OCI-LY1 (cell line): ENCODE data around the gene CHST6.

ENCODE experiments used
- H2AFZ ChIP-seq: fragments of 200-600 bp; sonication (generic), shearing (Covaris generic); 2 replicates; pipeline ENCODE4 v1.6.0; 2014; ENCODE audit warnings: antibody characterized with exemption, mild to moderate bottlenecking, low read length
- H3F3A ChIP-seq: fragments of 200-600 bp; sonication (generic), shearing (Covaris generic); 2 replicates; pipeline ENCODE4 v1.6.0; 2014; ENCODE audit warnings: mild to moderate bottlenecking, antibody characterized with exemption, low read length, moderate library complexity; ENCODE audit not compliant: insufficient read depth
- H3K27ac ChIP-seq: fragments of 200-600 bp; sonication (generic); 2 replicates; pipeline ENCODE4 v1.5.1; 2014; ENCODE audit warnings: low read length, mixed run types, mild to moderate bottlenecking, low read depth; ENCODE audit not compliant: poor library complexity, severe bottlenecking
- H3K27me3 ChIP-seq: fragments of 200-600 bp; sonication (generic); 2 replicates; pipeline ENCODE4 v1.6.0; 2014; ENCODE audit warnings: antibody characterized with exemption, mild to moderate bottlenecking, low read length, moderate library complexity; ENCODE audit not compliant: insufficient read depth
- H3K36me3 ChIP-seq: fragments of 200-600 bp; sonication (generic); 2 replicates; pipeline ENCODE4 v1.6.1; 2014; ENCODE audit warnings: mild to moderate bottlenecking, antibody characterized with exemption, low read length, moderate library complexity, mixed read lengths; ENCODE audit not compliant: insufficient read depth
- H3K4me1 ChIP-seq: fragments of 200-600 bp; sonication (generic); 2 replicates; pipeline ENCODE4 v1.5.1; 2014; ENCODE audit warnings: mild to moderate bottlenecking, low read length, moderate library complexity; ENCODE audit not compliant: insufficient read depth, severe bottlenecking
- H3K4me2 ChIP-seq: fragments of 200-600 bp; sonication (generic), shearing (Covaris generic); 2 replicates; pipeline ENCODE4 v1.6.1; 2014; ENCODE audit warnings: low read length
- H3K4me3 ChIP-seq: fragments of 200-600 bp; sonication (generic); 2 replicates; pipeline ENCODE4 v1.5.1; 2014; ENCODE audit warnings: low read length, low read depth, mild to moderate bottlenecking, mixed read lengths; ENCODE audit not compliant: poor library complexity, severe bottlenecking
- H3K79me2 ChIP-seq: fragments of 200-600 bp; shearing (Covaris generic); 2 replicates; pipeline ENCODE4 v1.6.1; 2016; ENCODE audit warnings: mixed run types, low read length, mixed read lengths; ENCODE audit not compliant: insufficient read depth
- H3K9ac ChIP-seq: fragments of 200-600 bp; sonication (generic), shearing (Covaris generic); 2 replicates; pipeline ENCODE4 v1.6.1; 2014; ENCODE audit warnings: mild to moderate bottlenecking, low read length, mixed read lengths
- H3K9me2 ChIP-seq: fragments of 200-600 bp; sonication (generic), shearing (Covaris generic); 2 replicates; pipeline ENCODE4 v1.6.1; 2014; ENCODE audit warnings: low read depth, mild to moderate bottlenecking, low read length, mixed read lengths
- H3K9me3 ChIP-seq: fragments of 200-600 bp; shearing (Covaris generic); 2 replicates; pipeline ENCODE4 v1.6.1; 2014; ENCODE audit warnings: low read length, mixed read lengths
- H4K20me1 ChIP-seq: fragments of 200-600 bp; sonication (generic), shearing (Covaris generic); 2 replicates; pipeline ENCODE4 v1.6.0; 2016; ENCODE audit warnings: mild to moderate bottlenecking, low read length; ENCODE audit not compliant: insufficient read depth
- EZH2 ChIP-seq: fragments of 200-600 bp; sonication (generic), shearing (Covaris generic); IDR thresholded peaks from 2 replicates; pipeline ENCODE4 v1.8.0; 2017; ENCODE audit warnings: borderline replicate concordance, mixed run types, mild to moderate bottlenecking, antibody characterized with exemption, low read length, moderate library complexity, mixed read lengths
- TF ChIP-seq, protein P1 (sequence below): fragments of 200-600 bp; sonication (generic), shearing (Covaris generic); IDR thresholded peaks from 2 replicates; pipeline ENCODE4 v1.5.1; 2017; ENCODE audit warnings: mild to moderate bottlenecking, antibody characterized with exemption, low read length, moderate library complexity, mixed read lengths

Gene CHST6

DNA sequence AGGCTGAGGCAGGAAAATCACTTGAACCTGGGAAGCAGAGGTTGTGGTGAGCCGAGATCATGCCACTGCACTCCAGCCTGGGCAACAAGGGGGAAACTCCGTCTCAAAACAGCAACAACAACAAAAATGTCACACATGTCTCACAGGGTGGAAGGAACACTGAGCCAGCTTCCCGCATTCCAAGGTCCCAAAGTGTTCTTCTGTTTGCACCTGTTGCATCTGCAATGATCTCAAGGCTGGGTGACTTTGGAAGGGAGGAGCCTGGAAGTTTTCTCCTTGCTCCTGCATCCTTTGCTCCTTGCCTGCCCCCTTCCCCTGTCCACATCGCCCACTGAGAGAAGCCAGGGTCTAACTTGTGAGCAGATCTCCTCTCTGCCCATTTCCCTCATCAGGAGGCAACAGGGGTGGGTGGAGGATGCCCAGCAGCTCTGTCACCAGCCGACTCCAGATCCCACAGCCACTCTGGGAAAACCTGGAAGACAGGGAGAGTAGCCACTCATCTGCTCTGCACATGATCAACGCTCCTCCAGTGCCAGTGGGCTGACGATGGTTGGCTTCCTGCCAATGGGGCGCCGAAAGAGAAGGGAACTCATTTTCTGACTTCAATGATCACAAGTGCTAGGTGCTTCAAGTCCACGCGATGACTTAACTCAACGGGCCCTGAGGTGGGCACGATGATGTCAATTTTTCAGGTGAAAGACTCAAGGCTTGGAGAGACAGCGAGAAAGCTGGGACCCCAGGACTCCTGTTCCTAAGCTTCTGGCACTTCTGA lies 12.6 kb downstream of the CHST6 start:
- H3K4me2 ChIP-seq: no peak overlapping the region
- TF ChIP-seq, protein P1, sequence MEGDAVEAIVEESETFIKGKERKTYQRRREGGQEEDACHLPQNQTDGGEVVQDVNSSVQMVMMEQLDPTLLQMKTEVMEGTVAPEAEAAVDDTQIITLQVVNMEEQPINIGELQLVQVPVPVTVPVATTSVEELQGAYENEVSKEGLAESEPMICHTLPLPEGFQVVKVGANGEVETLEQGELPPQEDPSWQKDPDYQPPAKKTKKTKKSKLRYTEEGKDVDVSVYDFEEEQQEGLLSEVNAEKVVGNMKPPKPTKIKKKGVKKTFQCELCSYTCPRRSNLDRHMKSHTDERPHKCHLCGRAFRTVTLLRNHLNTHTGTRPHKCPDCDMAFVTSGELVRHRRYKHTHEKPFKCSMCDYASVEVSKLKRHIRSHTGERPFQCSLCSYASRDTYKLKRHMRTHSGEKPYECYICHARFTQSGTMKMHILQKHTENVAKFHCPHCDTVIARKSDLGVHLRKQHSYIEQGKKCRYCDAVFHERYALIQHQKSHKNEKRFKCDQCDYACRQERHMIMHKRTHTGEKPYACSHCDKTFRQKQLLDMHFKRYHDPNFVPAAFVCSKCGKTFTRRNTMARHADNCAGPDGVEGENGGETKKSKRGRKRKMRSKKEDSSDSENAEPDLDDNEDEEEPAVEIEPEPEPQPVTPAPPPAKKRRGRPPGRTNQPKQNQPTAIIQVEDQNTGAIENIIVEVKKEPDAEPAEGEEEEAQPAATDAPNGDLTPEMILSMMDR: no peak
- no peak for TF ChIP-seq EZH2
- H3F3A ChIP-seq: peaks cover 3% of the 10 kb centered on the region; the same call in 1 of the 2 replicates
- H3K9me2 ChIP-seq: no peaks in the 10 kb centered on the region
- H3K9me3 ChIP-seq: no peaks in the 10 kb centered on the region
- H3K4me3 ChIP-seq: no peak overlapping the region
- H3K27ac ChIP-seq: no peak overlapping the region
- no peaks in the 10 kb centered on the region for H3K79me2 ChIP-seq
- no peak overlapping the region for H3K9ac ChIP-seq
- H4K20me1 ChIP-seq: no peaks in the 10 kb centered on the region
- no peaks in the 10 kb centered on the region for H3K27me3 ChIP-seq
- peaks cover 33% of the 10 kb centered on the region for H3K4me1 ChIP-seq
- H2AFZ ChIP-seq: no peak overlapping the region
- no peaks in the 10 kb centered on the region for H3K36me3 ChIP-seq

DNA sequence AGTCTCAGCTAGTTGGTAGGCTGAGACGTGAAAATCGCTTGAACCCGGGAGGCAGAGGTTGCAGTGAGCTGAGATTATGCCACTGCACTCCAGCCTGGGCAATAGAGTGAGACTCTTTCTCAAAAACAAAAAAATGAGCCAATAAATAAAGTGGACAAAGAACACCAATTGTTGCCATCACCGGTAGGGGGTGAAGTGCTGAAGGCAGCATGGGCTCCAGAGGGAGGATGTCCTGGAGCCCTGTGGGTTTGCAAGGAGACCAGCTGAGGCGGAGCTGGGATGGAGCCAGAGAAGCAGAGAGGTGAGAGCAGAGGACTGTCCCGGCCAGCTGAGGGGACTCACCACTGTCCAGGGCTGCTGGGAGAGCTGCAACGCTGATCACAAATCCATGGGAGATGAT lies 13.8 kb downstream of the CHST6 start:
- H4K20me1 ChIP-seq: no peaks in the 10 kb centered on the region
- H3K4me2 ChIP-seq: no peak overlapping the region
- no peaks in the 10 kb centered on the region for H3K27me3 ChIP-seq

DNA sequence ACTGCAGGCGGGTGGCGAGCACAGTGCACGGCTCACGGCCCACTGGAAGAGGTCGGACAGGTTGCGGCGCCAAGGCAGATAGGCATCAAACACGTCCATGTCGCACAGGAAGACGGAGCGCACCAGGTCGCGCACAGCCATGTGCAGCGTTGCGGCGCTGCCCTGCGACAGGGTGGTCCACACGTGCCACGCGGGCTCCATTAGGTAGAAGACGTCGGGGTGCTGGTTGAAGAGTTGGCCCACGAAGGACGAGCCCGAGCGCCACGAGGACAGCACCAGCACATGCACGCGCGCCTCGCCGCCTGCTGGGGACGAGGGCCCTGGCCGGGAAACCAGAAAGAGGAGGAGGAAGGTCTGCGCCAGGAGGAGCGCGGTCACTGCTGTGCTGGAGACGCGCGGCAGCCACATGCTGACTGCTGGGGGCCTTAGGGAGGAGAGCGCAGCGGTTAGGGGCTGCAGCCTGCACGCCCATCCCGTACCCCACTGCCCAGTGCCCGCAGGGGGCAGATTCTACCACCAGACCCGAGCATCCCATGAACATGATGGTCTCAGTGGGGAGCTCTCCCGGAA lies 15.7 kb downstream of the CHST6 start:
- H2AFZ ChIP-seq: no peak overlapping the region
- no peaks in the 10 kb centered on the region for H3K9me3 ChIP-seq
- no peaks in the 10 kb centered on the region for H4K20me1 ChIP-seq
- no peaks in the 10 kb centered on the region for H3K9me2 ChIP-seq
- H3K79me2 ChIP-seq: no peaks in the 10 kb centered on the region
- no peak overlapping the region for H3K4me3 ChIP-seq
- H3K4me2 ChIP-seq: no peak overlapping the region
- no peaks in the 10 kb centered on the region for H3F3A ChIP-seq
- TF ChIP-seq, protein P1: no peak
- no peak for TF ChIP-seq EZH2
- H3K9ac ChIP-seq: no peak overlapping the region
- no peaks in the 10 kb centered on the region for H3K27me3 ChIP-seq
- H3K4me1 ChIP-seq: peaks cover 9% of the 10 kb centered on the region
- no peaks in the 10 kb centered on the region for H3K36me3 ChIP-seq
- no peak overlapping the region for H3K27ac ChIP-seq

More for the DNA sequence above, 13.8 kb downstream of the CHST6 start:
- Histone ChIP-seq H3K4me1 (peaks cover 29% of the 10 kb centered on the region), H3K36me3 (no peaks in the 10 kb centered on the region), H3K79me2 (no peaks in the 10 kb centered on the region), H3K4me3 (no peak overlapping the region), H3K27ac (no peak overlapping the region), H3K9ac (no peak overlapping the region), H3F3A (peaks cover 3% of the 10 kb centered on the region; the same call in 1 of the 2 replicates), H2AFZ (no peak overlapping the region), H3K9me3 (no peaks in the 10 kb centered on the region), H3K9me2 (no peaks in the 10 kb centered on the region)
- TF ChIP-seq EZH2: no peak
- TF ChIP-seq, protein P1: peak; percentile 23; the same call in 1 of the 2 replicates
